Inflammatory macrophage treated with lipopolysaccharide for 1 hour (primary cell): ENCODE results near the gene VWA8.
"Not testable (repeated sequence)": the region's sequence is repeated elsewhere in the genome, so short reads cannot be mapped to it uniquely, and the experiment has no call there.

Experiments used
- DNase-seq, 2 donors: peaks; one replicate each; pipeline ENCODE4 v3.0.0-alpha.2; 2020 to 2022

The VWA8 gene

DNA sequence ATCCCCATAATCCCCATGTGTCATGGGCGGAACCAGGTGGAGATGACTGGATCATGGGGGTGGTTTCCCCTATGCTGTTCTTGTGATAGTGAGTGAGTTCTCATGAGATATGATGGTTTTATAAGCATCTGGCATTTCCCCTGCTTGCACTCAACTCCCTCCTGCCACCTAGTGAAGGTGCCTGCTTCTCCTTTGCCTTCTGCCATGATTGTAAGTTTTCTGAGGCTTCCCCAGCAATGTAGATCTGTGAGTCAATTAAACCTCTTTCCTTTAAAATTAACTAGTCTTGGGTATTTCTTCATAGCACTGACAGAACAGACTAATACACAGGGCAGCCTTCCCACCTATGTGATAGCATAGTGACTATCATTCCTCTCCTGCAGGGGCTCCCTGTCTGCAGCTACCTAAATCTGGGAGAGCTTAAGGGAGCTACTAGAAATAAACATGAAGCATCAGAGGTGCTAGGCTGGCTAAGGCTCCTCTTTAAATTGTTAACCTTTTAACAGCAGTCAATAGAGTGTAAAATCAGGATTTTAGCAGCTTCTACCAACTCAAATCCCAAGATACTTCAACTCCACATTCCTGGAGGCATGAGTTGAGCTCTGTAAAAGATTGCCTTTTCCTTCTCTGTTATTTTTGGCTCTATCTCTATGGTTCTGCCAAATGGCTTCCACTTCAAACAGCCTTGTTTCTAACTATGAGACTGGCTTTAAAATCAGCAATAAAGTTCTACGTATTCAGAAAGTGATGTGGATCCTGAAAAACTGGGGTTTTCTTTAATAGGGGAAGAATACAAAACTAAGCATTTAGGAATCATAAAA is 112.3 kb downstream of the VWA8 start:
- DNase-seq: peak in 1 of 2 donors; percentile 33

DNA sequence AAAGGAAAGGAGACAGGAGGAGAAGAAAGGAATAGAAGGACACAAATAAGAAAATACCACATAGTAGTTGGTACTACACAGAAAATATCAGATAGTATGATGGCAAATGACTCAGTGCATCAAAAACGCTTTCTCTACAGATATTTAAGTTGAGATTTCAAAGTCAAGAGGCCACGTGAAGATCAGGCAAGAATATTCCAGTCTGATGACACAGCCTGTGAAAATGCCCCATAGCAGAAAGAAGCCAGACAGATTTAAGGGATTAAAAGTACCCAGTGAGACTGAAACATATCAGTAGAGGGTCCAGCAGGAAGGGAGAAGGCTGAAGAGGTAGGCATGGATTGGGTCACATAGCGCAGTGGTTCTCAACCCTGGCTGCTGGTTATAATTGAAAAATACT is 113.7 kb downstream of the VWA8 start:
- no peak for DNase-seq

DNA sequence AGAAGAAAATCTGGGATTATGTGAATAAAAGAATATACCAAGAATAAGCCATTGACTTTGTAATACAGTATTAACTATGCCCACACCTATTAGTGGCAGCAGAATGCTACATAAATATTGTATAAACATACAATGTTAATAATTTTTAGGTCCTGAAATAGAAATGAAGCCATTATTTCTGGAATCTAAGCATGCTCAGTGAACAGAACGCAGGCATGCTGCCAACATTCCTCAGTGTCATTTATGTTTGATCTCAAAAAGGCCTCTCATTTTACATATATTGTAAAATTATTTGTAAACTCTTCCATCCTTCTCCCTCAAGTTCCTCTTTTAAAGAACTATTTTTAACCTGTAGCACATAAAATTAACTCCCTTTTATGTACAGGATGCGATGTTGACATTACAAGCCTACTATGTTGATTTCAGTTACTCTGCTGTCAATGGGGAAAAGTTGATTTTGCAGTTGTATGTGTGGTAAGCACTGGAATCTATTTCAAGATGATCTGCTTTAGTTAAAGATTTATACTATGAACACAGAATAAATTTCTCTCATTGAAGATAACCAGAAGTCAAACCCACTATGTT is 118.8 kb downstream of the VWA8 start:
- DNase-seq: peak in 1 of 2 donors; percentile 60

DNA sequence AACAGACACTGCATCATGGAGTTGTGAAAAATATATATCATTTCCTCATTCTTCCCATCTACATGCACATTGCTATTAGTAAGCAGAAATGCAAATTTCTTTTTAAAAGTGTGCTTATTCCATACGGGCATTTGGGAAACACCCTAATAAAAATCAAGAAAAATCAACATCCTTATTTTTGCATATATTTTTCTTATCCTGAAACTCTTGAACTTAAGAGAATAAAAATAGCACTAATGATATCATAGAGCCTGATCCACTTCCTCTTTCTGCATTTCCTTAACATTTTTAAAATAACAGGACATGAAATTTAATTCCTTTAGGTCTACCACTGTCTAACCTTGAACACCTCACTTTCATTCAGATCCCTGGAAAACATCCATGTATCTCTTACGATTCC is 123.3 kb downstream of the VWA8 start:
- peak; percentile 68 to 94 for DNase-seq

DNA sequence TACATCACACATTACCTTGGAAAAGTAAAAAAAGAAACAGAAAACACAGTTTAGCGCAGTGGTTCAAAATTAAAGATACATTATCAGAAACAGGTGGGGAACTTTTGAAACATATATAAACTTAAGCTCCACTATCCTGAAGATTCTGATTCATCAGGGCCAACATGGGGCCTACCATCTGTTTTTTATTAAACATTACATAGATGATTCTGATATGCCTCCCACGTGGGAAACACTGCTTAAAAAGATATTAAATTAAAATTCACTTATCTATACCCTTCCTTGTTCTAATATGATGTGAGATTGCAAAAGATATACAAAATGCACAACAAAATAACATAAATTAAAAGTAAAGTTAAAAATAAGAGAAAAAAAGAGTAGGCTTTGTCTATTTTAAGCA is 125.0 kb downstream of the VWA8 start:
- no peak for DNase-seq

DNA sequence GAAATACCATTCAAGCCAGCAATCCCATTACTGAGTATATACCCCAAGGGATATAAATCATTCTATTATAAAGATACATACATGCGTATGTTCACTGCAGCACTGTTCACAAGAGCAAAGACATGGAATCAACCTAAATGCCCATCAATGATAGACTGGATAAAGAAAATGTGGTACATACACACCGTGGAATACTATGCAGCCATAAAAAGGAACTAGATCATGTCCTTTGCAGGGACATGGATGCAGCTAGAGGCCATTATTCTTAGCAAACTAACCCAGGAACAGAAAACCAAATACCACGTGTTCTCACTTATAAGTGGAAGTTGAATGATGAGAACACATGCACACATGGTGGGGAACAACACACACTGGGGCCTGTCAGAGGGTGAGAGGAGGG is 126.2 kb downstream of the VWA8 start:
- DNase-seq: not testable (repeated sequence)

DNA sequence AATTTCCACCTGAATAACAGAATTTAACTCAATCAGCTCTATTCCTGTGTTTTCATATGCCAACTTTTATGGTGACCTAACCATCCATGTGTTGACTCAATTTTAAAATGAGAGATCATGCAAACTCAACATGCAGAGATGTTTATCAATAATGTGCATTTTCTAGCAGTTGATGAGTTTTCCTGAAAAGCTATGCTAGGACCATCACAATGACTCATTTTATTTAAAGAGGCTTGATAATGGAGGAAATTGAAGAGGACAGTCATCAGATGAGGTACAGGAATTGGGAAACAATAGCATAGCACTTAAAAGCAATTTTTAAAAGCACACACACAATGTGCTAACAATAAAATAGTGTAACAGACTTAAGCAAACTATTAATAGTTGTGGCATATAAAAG is 127.1 kb downstream of the VWA8 start:
- no peak for DNase-seq

DNA sequence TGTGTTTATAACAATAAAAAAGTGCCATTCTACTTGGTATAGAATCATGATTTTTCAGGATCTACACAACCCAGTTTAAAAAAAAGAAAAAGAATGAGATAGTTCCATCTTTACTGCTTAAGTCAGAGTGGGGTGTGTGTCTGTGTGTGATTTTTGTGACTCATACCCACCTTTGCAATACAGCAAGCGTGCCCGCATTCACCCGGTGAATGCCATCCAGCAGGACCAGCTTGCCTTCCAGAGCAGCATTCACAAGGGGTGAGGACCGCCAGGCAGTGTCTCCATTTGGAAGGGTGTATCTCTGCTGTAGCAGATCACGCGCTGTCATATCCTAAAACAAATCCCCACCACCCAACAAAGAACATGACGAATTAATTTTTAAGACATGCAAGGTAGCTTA is 127.7 kb downstream of the VWA8 start:
- DNase-seq: no peak

DNA sequence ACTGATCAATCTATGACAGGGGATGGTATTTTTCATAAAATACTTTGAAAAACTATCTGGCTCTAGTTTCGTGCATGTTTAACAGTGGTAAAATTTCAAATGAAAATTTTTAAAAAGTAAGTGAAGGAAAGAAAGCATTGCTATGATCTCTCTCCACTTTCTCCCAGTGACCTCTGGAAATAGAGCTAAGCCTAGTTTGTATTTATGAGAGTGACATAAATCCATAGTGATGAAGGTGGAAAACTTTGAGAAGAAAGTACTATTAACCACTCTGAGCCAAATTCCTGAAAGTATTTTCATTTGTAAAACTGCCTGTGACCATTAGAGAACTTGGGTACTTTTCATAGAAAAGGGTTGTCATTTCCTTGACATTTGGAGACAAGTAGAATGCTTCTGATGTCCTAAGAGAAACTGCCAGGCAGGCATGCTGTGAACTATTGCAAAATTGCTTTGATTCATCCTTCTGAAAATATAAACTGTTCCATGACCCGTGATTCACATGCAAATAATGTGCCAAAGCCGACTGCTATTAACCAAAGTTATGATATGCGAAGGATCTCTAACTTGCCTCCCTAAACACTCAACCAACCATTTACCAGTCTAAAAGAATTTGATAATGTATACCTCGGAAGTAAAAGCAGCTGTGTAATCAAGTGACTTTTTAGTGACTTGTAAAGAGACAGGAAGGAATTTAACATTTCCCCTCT is 133.2 kb downstream of the VWA8 start:
- DNase-seq: peak; percentile 69 to 82

DNA sequence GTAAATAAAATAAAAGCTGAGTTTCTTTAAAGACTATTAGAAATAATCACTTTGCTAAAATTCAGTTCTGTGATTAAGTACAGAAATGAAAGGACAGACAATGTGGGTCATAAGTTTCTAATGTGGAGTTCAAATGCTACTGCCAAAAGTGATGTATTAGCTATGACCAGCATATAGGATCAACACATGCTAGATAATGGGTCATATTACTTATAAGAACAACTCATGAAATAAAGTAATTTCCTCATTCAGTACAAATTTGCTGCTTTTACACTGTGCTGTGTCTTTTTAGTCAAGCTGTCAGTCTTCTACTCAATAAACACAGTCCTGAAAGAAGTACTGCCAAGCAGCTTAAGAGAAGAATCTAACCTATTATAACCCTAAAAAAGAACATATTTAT is 135.2 kb downstream of the VWA8 start:
- no peak for DNase-seq

DNA sequence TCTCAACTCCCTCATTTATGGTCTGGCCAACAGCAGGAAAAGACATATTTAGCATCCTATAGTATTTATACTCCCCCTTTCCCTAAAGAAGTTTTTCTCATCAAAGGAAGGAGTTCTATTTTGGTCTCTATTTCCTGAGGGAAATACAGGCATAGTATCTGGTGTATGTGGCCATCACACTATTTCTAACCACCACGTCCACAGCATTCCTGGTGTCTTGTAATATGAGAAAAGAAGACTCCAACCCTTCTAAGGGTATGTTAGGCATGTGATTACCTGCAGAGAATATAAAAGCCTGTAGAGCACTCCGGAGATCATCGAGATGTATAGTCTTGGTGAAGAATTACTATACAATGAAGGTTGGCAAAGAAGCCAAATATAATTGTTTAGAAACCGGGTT is 137.4 kb downstream of the VWA8 start:
- DNase-seq: no peak

DNA sequence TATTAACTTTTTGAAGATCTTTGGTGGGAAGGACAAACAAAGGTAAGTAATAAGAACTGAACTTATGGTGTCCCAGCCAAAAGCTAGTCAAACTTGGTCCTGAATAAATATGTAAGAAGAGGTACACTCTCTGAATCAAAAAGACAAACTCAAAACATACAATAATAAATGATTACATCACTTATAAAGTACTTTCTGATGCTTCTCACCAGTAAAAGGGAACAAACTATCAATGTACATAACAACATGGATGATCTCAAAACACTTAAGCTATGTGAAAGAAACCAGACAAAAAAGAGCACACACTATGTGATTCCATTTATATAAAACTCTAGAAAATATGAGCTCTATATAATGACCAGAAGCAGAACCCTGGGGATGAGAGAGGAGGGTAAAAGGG is 138.3 kb downstream of the VWA8 start:
- no peak for DNase-seq

DNA sequence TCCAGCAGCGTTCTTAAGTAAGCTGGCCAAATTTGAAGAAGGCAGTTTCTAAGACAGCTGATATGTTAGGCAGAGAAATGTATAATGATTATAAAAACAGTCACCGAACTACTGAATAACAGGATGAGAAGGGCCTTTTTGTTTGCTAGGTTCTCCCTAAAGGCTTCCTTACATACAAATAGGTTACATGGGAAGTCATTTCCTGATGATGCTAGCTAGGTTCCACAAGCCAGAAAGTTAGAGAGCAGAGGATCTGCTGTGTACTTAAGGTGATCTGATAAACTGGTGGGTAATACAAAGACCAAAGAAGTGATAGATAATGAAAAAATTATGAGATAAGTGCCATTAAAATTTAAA is 139.7 kb downstream of the VWA8 start:
- DNase-seq: no peak

DNA sequence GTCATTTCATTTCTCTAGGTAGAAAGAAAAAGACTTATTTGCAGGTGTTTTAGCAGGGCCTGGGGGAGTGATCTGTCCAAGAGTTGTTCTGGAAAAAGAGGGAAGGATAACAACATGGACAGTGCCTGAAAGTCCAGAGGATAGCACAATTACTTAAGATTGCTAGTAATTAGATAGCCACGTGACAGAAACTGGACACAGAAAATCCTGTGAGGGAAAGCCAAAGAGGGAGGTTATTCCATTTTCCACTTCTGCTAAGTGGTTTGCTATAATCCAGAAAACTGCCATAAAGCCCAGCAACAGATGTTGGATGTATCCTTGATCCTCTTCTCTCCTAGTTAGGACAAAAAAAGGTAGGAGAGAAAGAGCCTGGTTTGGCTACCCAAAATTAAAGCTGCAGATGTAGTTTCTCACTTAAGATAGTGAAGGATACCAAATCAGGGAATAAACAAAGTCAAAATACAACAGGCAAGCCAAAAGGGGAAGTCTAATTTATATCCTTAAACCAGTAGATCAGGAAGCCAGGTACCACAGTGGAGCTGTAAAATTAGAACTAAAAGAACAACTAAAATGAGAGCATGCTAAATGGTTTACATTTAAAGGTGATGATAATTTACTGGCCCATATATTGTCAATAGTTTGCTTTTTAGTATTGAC is 140.2 kb downstream of the VWA8 start:
- DNase-seq: no peak

DNA sequence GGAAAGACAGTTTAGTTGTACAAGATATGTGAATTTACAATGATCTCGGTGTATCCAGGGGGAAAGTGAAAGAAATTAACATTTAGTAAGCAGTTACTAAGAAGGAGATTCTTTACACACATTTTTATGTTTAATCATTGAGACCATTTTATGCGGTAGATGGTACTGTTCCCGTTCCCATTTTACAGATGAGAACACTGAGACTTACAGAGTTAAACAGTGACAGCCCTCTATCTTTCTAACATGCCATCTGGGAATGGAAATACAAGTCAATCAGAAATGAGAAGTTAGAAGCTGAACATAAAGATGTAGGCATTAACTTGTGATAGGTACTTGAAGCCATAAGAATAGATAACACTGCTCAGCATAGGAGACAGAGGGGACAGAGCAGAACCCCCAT is 144.9 kb downstream of the VWA8 start:
- DNase-seq: no peak

DNA sequence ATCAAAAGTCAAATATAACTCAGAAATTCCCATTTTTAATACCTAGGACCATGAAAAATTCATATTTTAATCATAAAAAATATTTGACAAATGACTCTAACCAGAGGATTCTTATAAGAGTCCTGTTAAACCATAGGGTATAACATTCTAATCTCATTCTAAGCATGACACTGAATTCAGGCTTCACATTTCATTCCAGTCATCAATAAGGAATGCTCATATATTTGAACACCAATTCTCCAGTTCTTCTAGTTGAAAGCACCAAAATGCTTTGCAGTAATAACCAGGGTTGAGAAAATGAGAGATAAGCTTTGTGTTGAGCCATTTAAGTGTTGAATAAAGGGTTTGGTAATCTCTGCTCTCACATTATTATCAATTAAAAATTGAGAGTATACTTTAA is 147.5 kb downstream of the VWA8 start:
- DNase-seq: no peak

DNA sequence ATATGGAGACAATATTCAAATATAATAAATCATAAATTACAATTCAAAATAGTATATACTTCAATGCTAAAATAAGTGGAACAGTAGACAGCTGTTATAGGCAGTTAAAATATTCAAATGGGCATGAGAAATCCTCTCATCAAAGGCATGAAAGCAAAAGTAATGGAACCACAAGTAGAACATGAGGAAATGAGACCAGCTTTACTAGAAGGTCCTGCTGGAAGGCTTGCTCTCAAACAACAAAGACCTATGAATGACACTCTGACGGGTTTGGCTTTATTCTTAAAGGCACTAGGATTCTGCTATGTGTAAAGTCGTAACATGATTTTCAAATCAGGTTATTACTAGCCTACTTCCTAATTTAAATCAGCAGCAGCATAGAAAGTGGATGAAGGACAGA is 148.1 kb downstream of the VWA8 start:
- DNase-seq: no peak

DNA sequence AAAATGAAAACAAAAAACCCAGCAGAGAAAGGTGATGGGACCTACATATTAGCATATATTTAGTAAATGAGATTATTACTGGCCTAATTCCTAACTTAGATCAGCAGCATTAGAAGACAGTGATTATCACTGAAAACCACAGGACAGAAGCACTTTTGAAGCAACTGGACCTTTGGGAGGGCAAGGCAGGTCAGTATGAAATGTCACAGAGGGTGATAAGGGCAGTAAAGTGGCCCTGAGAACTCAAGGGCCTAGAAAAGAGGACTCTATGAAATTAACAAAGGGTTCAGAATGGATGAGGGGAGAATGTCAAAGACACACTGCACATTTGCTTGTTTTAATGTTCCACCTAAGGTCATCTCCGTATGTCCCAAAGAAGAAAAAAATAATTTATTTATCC is 148.7 kb downstream of the VWA8 start:
- DNase-seq: no peak

DNA sequence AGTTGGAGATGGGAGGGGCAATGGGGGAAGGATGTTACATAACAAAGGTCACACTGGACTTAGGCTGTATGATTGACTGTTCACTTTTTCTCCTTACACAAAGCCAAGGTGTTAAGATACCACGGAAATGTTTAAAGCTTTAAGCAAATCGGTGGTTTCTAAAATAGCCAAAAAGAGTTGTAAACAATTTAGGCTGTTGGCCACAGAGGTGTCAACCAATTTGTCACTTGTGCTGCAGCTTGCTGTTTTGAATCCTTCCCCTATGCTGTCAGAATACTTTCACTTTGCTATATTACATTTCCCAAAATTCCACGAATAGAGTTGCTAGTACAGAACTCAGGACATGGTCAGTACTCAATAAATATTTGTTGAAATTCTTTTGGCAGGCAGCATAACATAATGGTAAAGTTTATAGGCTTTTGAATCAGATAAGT is 149.3 kb downstream of the VWA8 start:
- no peak for DNase-seq

DNA sequence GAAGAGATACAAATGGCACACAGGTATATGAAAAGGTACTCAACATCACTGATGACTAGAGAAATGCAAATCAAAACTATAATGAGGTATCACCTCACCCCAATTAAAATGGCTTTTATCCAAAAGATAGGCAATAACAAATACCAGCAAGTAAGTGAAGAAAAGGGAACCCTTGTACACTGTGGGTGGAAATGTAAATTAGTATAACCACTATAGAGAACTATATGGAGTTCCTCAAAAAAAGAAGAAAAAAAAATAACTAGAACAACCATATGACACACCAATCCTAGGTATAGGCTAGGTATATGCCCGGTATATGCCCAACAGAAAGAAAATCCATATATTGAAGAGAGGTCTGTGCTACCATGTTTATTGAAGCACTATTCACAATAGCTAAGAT is 150.9 kb downstream of the VWA8 start:
- DNase-seq: peak; percentile 60 to 69

DNA sequence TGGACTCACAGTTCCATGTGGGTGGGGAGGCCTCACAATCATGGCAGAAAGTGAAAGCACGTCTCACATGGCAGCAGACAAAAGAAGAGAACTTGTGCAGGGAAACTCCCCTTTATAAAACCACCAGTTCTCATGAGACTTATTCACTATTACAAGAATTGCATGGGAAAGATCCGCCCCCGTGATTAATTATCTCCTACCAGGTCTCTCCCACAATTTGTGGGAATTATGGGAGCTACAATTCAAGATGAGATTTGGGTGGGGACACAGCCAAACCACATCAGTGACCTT is 157.5 kb downstream of the VWA8 start:
- peak in 1 of 2 donors; percentile 40 for DNase-seq

DNA sequence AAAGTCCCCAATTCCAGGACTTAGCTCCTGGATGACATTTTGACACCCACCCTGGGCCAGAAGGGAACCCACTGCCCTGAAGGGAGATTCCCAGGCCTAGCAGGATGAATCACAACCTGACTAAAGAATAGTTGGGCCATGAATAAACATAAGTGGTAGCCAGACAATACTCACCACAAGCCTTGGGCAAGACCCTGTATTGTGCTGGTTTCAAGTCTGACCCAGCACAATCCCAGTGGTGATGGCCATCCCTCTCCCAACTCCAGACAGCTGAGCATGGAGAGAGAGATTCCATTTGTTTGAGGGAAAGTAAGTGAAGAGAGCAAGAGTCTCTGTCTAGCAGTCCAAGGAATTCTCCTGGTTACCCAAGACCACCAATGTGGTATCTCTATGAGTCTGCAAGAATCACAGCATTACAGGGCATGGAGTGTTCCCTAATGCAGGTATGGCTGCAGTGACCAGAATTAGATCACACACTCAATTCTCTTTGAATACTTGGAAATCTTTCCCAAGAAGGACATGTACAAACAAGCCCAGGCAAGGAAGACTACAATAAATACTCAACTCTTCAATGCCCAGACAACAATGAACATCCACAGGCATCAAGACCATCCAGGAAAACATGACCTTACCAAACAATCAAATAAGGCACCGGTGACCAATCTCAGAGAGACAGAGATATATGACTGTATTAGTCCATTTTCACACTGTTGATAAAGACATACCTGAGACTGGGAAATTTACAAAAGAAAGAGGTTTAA is 158.0 kb downstream of the VWA8 start:
- peak in 1 of 2 donors; percentile 26 for DNase-seq

DNA sequence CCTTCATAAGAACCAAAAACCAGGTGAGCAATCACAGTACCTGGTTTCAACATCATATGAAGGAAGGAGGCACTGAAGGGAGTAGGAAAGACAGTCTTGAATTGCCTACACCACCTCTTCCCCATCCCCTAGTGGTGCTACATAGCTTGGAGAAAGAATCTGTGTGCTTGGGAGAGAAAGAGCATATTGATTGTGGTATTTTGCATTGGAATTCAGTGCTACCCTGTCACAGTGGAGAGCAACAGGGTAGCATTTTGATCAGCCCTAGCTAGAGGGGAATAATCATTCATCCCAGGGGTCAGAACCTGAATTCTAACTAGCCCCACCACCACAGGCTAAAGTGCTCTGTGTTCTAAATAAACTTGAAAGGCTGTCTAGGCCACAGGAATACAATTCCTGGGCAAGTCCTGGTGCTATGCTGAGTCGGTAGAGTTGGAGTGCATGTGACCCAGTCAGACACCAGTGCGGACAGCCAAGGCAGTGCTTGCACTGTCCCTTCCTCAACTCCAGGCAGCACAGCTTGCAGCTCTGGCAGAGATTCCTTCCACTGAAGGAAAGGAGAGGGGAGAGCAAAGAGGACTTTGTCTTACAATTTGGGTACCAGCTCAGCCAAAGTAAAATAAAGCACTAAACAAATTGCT is 158.7 kb downstream of the VWA8 start:
- DNase-seq: no peak
